HG03558 (cell line): Measurements from ENCODE around the gene RGMA.
"Not testable (repeated sequence)": the region's sequence is repeated elsewhere in the genome, so short reads cannot be mapped to it uniquely, and the experiment has no call there.

Experiments used
- ATAC-seq: cut with Tn5 transposase; IDR thresholded peaks from one replicate; pipeline ENCODE4 v1.9.1; 2021; ENCODE audit warnings: moderate number of reproducible peaks; ENCODE audit not compliant: unreplicated experiment; ENCODE audit errors: extremely low read depth

Gene RGMA

GRCh38 chr15:93036951-93037819, 51.8 kb downstream of the RGMA start:
- ATAC-seq: no peak

GRCh38 chr15:93035953-93036810, 52.8 kb downstream of the RGMA start:
- peak; percentile 84 for ATAC-seq

- ATAC-seq: no peak
These were observed 53.7 kb downstream of the RGMA start for GRCh38 chr15:93035092-93035915.

GRCh38 chr15:93034512-93034911, 54.5 kb downstream of the RGMA start:
- no peak for ATAC-seq

GRCh38 chr15:93033434-93034045, 55.5 kb downstream of the RGMA start:
- no peak for ATAC-seq

- not testable (repeated sequence) for ATAC-seq
These were observed 56.4 kb downstream of the RGMA start for GRCh38 chr15:93032515-93033206.

- not testable (repeated sequence) for ATAC-seq
These were observed 57.2 kb downstream of the RGMA start for GRCh38 chr15:93031557-93032384.

GRCh38 chr15:93031103-93031464, 57.9 kb downstream of the RGMA start:
- no peak for ATAC-seq

GRCh38 chr15:93030430-93031102, 58.4 kb downstream of the RGMA start:
- ATAC-seq: peak; percentile 69

GRCh38 chr15:93029836-93030429, 59.1 kb downstream of the RGMA start:
- no peak for ATAC-seq

- ATAC-seq: no peak
These were observed 59.7 kb downstream of the RGMA start for GRCh38 chr15:93029214-93029835.

- no peak for ATAC-seq
These were observed 60.3 kb downstream of the RGMA start for GRCh38 chr15:93028632-93029213.

GRCh38 chr15:93028111-93028631, 60.8 kb downstream of the RGMA start:
- no peak for ATAC-seq

- no peak for ATAC-seq
These were observed 61.6 kb downstream of the RGMA start for GRCh38 chr15:93027413-93027812.

GRCh38 chr15:93026380-93026817, 62.6 kb downstream of the RGMA start:
- no peak for ATAC-seq

GRCh38 chr15:93025625-93025982, 63.4 kb downstream of the RGMA start:
- no peak for ATAC-seq
